HG03196 (cell line): ENCODE measurements around the gene PLPPR4.

Experiments
- ATAC-seq: cut with Tn5 transposase; IDR thresholded peaks from one replicate; pipeline ENCODE4 v1.9.1; 2021; ENCODE audit not compliant: unreplicated experiment

Gene PLPPR4

GRCh38 chr1:99334991-99335390 lies 70.7 kb downstream of the PLPPR4 start:
- no peak for ATAC-seq

GRCh38 chr1:99347041-99347684 lies 82.9 kb downstream of the PLPPR4 start:
- no peak for ATAC-seq

DNA sequence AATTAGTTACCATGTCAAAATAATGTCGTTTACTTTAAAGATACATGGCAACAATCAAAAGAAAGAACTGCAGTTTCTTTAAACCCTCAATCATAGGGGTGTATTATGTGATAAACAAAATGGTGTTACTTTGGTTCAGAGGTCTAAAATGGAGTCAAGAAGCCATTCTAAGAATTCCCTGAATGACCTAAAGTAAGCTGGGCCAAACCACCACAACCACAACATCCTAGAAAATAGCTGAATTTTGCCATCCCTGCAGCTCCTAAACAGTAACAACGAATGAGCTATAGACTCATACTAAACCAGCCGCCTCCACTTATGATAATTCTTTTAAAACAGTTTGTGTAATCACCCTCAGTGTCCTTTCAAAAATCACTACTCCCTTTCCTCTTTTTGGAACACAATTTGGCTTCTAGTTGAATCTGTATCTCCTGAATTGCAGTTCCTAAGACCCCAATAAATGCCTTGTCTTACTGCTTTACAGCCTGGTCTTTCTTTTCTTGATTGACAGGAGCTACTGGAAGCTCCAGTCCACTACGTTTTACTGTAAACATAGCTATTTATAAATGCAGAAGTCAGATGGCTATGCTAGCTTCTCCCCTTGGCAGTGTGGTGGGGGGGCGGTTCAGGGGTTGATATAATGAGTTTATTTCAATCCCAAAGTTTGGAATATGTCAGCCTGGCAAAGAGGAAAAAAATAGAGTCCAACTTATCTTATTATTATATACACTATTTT lies 84.3 kb downstream of the PLPPR4 start:
- ATAC-seq = no peak

GRCh38 chr1:99352821-99353220 lies 88.5 kb downstream of the PLPPR4 start:
- ATAC-seq = no peak

GRCh38 chr1:99358770-99359169 lies 94.5 kb downstream of the PLPPR4 start:
- ATAC-seq = no peak
